PFSK-1 (cell line): ENCODE measurements around the gene RIC3.

Experiments used
- SIN3A ChIP-seq: IDR thresholded peaks from 2 replicates; pipeline ENCODE4 v1.6.1; 2012; ENCODE audit warnings: mild to moderate bottlenecking, low read length, moderate library complexity, borderline replicate concordance; ENCODE audit not compliant: insufficient read depth
- TAF1 ChIP-seq: IDR thresholded peaks from 2 replicates; pipeline ENCODE4 v1.6.1; 2012; ENCODE audit warnings: low read length, control low read depth, borderline replicate concordance; ENCODE audit not compliant: insufficient read depth

RIC3 gene

GRCh38 chr11:8056810-8057463, 111.9 kb downstream of the RIC3 start:
- TF ChIP-seq SIN3A (no peak), TAF1 (no peak)
